ENCODE results near the gene ACOT7.

DNA sequence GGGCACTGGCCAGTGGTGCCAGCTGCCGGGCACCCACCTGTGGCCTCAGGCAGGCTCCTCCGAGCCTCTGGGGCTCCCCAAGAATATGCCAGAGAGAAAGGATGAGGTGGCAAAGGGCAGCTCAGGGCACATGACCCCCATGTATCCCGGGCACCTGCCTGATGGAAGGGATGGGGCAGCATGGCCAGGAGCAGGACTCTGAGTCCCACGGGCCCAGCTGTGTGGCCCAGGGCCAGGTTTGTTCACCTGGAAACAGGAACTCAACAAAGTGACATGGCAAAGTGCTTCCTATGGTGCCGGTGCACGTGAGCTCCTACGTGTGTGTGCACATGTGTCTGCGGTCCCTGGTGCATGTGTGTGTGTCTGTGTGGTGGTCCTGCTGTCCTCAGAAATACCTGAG lies 123.2 kb downstream of the ACOT7 start:
- TF ChIP-seq EP300 (IDR thresholded peaks at IDR 0.05): no peak
- TF ChIP-seq POLR2AphosphoS5 (IDR thresholded peaks at IDR 0.05): no peak
- TF ChIP-seq, protein P1, sequence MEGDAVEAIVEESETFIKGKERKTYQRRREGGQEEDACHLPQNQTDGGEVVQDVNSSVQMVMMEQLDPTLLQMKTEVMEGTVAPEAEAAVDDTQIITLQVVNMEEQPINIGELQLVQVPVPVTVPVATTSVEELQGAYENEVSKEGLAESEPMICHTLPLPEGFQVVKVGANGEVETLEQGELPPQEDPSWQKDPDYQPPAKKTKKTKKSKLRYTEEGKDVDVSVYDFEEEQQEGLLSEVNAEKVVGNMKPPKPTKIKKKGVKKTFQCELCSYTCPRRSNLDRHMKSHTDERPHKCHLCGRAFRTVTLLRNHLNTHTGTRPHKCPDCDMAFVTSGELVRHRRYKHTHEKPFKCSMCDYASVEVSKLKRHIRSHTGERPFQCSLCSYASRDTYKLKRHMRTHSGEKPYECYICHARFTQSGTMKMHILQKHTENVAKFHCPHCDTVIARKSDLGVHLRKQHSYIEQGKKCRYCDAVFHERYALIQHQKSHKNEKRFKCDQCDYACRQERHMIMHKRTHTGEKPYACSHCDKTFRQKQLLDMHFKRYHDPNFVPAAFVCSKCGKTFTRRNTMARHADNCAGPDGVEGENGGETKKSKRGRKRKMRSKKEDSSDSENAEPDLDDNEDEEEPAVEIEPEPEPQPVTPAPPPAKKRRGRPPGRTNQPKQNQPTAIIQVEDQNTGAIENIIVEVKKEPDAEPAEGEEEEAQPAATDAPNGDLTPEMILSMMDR (IDR thresholded peaks at IDR 0.05): no peak
- TF ChIP-seq POLR2A (IDR thresholded peaks at IDR 0.05): no peak
